Fibroblast of mammary gland (primary cell): Measurements from ENCODE around the gene COBLL1.

ENCODE experiments used
- DNase-seq: peaks from one replicate; pipeline ENCODE4 v3.0.0-alpha.2; 2010; ENCODE audit warnings: low read depth
- H3K4me3 ChIP-seq: 2 replicates; pipeline ENCODE4 v1.5.1; 2011; ENCODE audit warnings: low read depth, mild to moderate bottlenecking, low read length, moderate library complexity; ENCODE audit not compliant: control insufficient read depth
- CTCF ChIP-seq: conservative IDR thresholded peaks from 2 replicates; pipeline ENCODE4 v1.5.1; 2011; ENCODE audit warnings: low read depth, low read length, inconsistent platforms; ENCODE audit not compliant: control insufficient read depth, insufficient read depth

The COBLL1 gene

GRCh38 chr2:164789968-164790367 lies 51.7 kb downstream of the COBLL1 start:
- DNase-seq, result no peak

GRCh38 chr2:164786787-164787186 lies 54.8 kb downstream of the COBLL1 start:
- no peak for DNase-seq
- no peak overlapping the region for H3K4me3 ChIP-seq
- TF ChIP-seq CTCF, result no peak

More at GRCh38 chr2:164789968-164790367, 51.7 kb downstream of the COBLL1 start:
- H3K4me3 ChIP-seq, result no peak overlapping the region
- TF ChIP-seq CTCF, result no peak

GRCh38 chr2:164785457-164785856 lies 56.2 kb downstream of the COBLL1 start:
- TF ChIP-seq CTCF, result no peak
- DNase-seq, result peak; percentile 5
- no peak overlapping the region for H3K4me3 ChIP-seq

GRCh38 chr2:164784376-164784775 lies 57.2 kb downstream of the COBLL1 start:
- DNase-seq, result peak; percentile 38
- no peak overlapping the region for H3K4me3 ChIP-seq
- no peak for TF ChIP-seq CTCF

GRCh38 chr2:164782323-164782722 lies 59.3 kb downstream of the COBLL1 start:
- no peak for TF ChIP-seq CTCF
- no peak overlapping the region for H3K4me3 ChIP-seq
- peak; percentile 79 for DNase-seq

GRCh38 chr2:164781394-164781793 lies 60.2 kb downstream of the COBLL1 start:
- DNase-seq, result no peak
- TF ChIP-seq CTCF, result no peak
- H3K4me3 ChIP-seq, result no peak overlapping the region

- H3K4me3 ChIP-seq, result no peak overlapping the region
- no peak for DNase-seq
- no peak for TF ChIP-seq CTCF
These were observed 60.9 kb downstream of the COBLL1 start for GRCh38 chr2:164780611-164781178.
